GM21825 (cell line): Measurements from ENCODE around the gene SLC39A8.
A peak's percentile ranks its signal among the peaks of the same experiment; 100 is the strongest.

Source experiments
- ATAC-seq: cut with Tn5 transposase; IDR thresholded peaks from one replicate; pipeline ENCODE4 v1.9.1; 2021; ENCODE audit warnings: mild to moderate bottlenecking, moderate library complexity; ENCODE audit not compliant: unreplicated experiment

The SLC39A8 gene

DNA sequence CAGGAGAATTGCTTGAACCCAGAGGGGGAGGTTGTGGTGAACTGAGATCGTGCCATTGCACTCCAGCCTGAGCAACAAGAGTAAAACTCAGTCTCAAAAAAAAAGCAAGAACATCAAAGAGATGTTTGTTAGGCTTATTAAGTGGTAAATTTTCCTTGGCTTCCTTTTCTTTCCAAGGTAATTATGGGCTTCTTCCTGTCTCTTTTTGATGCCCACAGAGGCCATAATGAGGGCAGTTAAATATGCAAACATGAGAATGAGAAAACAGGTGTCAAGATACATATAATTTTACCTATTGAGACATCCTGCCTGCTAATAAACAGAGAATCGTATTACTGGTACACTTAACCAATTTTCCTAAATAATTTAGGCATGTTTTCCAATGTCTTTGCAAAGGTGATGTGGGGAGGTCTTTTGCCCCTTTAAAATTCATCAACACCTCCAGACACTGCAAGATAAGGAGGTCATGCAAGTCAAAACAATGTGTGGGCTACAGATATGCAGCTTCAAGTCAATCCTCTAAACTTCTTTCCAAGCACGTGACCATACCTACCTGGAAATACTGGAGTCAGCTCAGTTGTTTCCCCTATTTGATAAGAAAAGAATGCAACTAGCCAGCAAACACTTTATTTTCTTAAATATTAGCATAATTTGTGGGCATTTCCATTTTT is 2.7 kb downstream of the SLC39A8 start:
- no peak for ATAC-seq

GRCh38 chr4:102341201-102341600 is 4.1 kb downstream of the SLC39A8 start:
- ATAC-seq, result no peak

GRCh38 chr4:102339018-102339417 is 6.3 kb downstream of the SLC39A8 start:
- no peak for ATAC-seq

DNA sequence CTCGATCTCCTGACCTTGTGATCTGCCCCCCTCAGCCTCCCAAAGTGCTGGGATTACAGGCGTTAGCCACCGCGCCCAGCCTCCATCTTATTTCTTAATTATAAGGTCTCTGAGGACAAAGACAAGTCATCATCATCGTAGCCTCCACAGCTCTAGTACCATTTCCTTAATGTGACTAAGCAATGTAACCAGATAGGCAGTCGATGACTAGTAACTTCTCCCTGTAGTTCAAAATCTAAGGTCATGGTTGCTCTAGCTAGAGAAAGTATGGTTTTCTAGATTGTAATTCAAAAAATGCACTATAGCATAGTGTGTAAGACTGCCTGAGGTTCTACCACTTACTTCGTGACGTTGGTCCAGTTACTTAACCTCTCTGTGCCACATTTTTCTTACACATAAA is 6.9 kb downstream of the SLC39A8 start:
- no peak for ATAC-seq

- no peak for ATAC-seq
Measured at GRCh38 chr4:102335616-102336015, 9.7 kb downstream of the SLC39A8 start.

DNA sequence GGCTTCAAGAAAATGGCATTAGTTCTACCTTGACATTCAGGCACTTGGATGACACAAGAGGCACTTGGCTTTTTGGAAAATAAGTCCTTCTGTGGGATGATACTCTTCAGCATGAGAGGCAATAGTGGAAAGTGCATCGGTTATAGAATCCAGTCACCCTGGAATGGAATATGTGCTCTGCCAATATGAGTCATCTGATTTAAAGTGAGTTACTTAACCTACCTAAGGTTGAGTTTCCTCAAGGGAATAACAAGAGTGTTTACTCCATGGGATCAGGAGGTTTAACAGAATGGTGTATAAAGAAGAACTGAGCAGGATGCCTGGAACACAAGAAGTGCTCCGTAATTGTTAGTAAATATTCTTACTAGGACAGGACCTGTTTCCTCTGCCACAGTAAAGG is 10.7 kb downstream of the SLC39A8 start:
- ATAC-seq, result no peak

- no peak for ATAC-seq
Measured at GRCh38 chr4:102333787-102334186, 11.5 kb downstream of the SLC39A8 start.

GRCh38 chr4:102328045-102328444 is 17.2 kb downstream of the SLC39A8 start:
- no peak for ATAC-seq

GRCh38 chr4:102326951-102327350 is 18.3 kb downstream of the SLC39A8 start:
- ATAC-seq, result no peak

- ATAC-seq, result no peak
Measured at GRCh38 chr4:102324730-102325129, 20.6 kb downstream of the SLC39A8 start.

GRCh38 chr4:102322736-102323135 is 22.5 kb downstream of the SLC39A8 start:
- ATAC-seq, result no peak

DNA sequence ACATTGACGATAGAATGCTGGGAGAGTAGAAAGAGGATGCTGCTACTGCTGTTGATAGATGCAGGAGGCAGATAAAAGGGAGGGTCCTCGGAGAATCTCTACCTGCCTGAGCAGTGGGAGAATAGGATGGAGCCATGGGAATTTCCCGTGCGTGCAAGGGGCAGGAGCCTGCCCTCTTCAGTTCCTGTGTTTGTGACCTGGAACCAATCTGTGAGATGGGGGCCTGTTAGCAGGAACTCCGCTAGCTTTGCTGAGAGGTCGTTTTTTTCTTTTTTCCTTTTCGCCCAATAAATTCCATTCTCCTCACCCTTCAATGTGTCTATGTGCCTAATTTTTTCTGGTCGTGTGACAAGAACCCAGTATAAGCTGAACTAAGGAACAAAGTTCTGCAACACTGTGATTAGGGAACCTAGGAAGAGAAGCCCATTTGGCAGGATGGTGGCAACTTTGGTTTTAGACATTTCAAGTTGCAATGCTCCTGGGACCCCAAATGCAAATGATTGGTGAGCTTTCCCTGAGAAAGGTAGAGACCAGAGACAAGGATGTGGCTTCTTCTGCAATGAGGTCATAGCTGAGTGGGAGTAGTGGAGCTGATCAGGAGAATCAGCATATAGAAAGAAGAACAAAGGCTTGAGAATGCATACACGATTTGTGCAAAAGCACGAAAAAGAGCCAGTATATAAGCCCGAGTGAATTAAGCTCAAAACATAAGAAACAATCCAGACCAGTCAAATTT is 23.9 kb downstream of the SLC39A8 start:
- ATAC-seq, result peak; percentile 97

DNA sequence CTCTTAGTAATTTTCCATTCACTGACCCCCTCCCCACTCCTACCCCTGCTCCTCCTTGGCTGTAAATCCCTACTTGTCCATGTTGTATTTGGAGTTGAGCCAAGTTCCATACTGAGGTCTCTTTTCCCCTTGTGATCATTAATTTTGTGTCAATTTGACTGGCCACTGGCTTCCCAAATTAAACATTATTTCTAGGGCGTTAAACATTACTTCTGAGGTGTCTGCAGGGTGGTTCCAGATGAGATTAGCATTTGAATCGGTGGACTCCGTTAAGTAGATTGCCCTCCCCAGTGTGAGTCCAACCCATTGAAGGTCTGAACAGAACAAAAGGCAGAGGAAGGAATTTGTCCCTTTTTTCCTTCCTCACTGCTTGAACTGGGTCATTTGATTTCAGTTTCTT is 25.7 kb downstream of the SLC39A8 start:
- ATAC-seq, result no peak

DNA sequence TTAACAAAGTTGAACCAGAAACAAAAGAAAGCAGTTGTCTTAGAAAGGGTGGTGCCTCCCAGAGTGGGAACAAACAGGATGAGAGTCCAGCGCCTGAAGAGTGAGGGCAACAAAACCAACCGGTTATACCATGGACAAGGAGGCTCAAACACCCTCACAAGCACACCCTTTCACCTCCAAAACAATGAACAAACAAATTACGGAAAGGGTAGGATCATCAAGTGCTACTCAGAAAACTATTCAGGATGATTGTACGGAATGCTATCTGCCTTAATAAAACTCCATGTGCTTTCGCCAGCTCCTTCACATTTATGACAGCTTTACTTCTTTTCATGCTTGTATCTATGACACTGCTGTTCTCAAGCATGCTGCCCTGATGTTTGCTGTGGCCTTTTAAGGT is 26.8 kb downstream of the SLC39A8 start:
- ATAC-seq, result no peak

- no peak for ATAC-seq
Measured at GRCh38 chr4:102318105-102318504, 27.2 kb downstream of the SLC39A8 start.

- no peak for ATAC-seq
Measured at GRCh38 chr4:102317459-102317858, 27.8 kb downstream of the SLC39A8 start.

DNA sequence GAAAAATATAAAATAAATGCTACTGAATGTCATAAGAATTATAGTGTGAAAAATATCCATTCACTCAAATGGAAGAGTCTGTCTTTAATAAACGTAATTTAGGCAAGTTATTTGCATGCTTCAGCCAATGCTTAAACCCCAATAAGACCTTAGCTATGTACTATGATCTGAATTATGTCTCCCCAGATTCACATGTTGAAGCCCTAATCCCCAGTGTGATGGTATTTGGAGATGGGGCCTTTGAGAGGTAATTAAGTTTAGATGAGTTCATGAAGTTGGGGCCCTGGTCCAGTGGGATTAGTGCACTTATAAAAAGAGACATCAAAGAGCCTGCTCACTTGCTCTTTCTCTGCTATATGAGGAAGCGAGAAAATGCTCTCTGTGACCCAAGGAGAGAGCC is 28.7 kb downstream of the SLC39A8 start:
- ATAC-seq, result no peak

DNA sequence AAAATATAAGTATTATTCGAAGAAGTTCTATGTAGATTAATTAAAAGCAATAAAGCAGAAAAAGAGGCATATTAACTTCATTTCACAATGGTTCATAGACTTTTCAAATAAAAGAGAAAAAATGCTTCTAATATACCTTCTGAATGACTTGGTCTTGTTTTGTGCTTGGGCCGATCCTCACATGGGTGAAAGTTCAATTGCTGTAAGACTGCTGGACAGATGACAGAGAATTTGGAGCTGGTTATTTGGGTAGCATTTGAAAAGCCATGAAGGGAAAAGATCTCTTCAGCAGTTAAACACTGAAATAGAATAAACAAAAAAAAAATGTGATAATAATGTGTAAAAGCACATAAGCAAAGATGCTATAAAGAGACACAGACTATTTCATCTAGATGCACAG is 29.8 kb downstream of the SLC39A8 start:
- no peak for ATAC-seq

GRCh38 chr4:102312417-102312816 is 32.9 kb downstream of the SLC39A8 start:
- ATAC-seq, result no peak

- no peak for ATAC-seq
Measured at GRCh38 chr4:102311912-102312311, 33.4 kb downstream of the SLC39A8 start.

GRCh38 chr4:102311407-102311806 is 33.9 kb downstream of the SLC39A8 start:
- ATAC-seq, result no peak

GRCh38 chr4:102308032-102308799 is 37.1 kb downstream of the SLC39A8 start:
- peak; percentile 50 for ATAC-seq
